Keratinocyte (primary cell): ENCODE results near the gene SLC7A14.
"Not testable (repeated sequence)": the region's sequence is repeated elsewhere in the genome, so short reads cannot be mapped to it uniquely, and the experiment has no call there.

Experiments
- EZH2 ChIP-seq: IDR thresholded peaks from one replicate; pipeline ENCODE4 v1.6.1; 2012; ENCODE audit warnings: inconsistent platforms, mild to moderate bottlenecking, low read length, moderate library complexity
- TF ChIP-seq, protein P1 (sequence below), 3 experiments: IDR thresholded peaks in 1 of 3; conservative IDR thresholded peaks in 1 of 3; optimal IDR thresholded peaks in 1 of 3; 2 replicates in 2 of 3; 3 replicates in 1 of 3; pipeline versions ENCODE3 to v1.5.1; 2011; ENCODE audit warnings: low read length in 3 of 3, mild to moderate bottlenecking in 3 of 3, moderate library complexity in 2 of 3, control low read depth in 1 of 3, inconsistent platforms in 1 of 3; ENCODE audit not compliant: insufficient read depth in 2 of 3; ENCODE audit errors: extremely low read depth in 1 of 3

DNA sequence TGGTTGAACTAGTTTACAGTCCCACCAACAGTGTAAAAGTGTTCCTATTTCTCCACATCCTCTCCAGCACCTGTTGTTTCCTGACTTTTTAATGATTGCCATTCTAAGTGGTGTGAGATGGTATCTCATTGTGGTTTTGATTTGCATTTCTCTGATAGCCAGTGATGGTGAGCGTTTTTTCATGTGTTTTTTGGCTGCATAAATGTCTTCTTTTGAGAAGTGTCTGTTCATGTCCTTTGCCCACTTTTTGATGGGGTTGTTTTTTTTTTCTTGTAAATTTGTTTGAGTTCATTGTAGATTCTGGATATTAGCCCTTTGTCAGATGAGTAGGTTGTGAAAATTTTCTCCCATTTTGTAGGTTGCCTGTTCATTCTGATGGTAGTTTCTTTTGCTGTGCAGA, 18.3 kb downstream of the SLC7A14 start:
- TF ChIP-seq, protein P1, sequence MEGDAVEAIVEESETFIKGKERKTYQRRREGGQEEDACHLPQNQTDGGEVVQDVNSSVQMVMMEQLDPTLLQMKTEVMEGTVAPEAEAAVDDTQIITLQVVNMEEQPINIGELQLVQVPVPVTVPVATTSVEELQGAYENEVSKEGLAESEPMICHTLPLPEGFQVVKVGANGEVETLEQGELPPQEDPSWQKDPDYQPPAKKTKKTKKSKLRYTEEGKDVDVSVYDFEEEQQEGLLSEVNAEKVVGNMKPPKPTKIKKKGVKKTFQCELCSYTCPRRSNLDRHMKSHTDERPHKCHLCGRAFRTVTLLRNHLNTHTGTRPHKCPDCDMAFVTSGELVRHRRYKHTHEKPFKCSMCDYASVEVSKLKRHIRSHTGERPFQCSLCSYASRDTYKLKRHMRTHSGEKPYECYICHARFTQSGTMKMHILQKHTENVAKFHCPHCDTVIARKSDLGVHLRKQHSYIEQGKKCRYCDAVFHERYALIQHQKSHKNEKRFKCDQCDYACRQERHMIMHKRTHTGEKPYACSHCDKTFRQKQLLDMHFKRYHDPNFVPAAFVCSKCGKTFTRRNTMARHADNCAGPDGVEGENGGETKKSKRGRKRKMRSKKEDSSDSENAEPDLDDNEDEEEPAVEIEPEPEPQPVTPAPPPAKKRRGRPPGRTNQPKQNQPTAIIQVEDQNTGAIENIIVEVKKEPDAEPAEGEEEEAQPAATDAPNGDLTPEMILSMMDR (optimal IDR thresholded peaks at IDR 0.05 in 1 of 3, IDR thresholded peaks at IDR 0.05 in 1 of 3, conservative IDR thresholded peaks at IDR 0.05 in 1 of 3; ENCODE audit: extremely low read depth in 1 of 3, insufficient read depth in 2 of 3, low read length in 3 of 3), result not testable (repeated sequence)
- TF ChIP-seq EZH2, result not testable (repeated sequence)
